ENCODE results near the gene CSF2RB.

Gene CSF2RB

GRCh38 chr22:36938028-36938425, 24.6 kb downstream of the CSF2RB start:
- no peak for DNase-seq

- no peak for DNase-seq
Observed at GRCh38 chr22:36938886-36939285, 25.5 kb downstream of the CSF2RB start.

GRCh38 chr22:36940676-36941075, 27.2 kb downstream of the CSF2RB start:
- no peak for DNase-seq

- DNase-seq: no peak
Observed at GRCh38 chr22:36942556-36942955, 29.1 kb downstream of the CSF2RB start.

- DNase-seq: no peak
Observed at GRCh38 chr22:36946421-36947158, 33.2 kb downstream of the CSF2RB start.

- DNase-seq: no peak
Observed at GRCh38 chr22:36948273-36949225, 35.1 kb downstream of the CSF2RB start.

GRCh38 chr22:36950797-36951590, 37.6 kb downstream of the CSF2RB start:
- DNase-seq: no peak

GRCh38 chr22:36951746-36952145, 38.3 kb downstream of the CSF2RB start:
- no peak for DNase-seq

- no peak for DNase-seq
Observed at GRCh38 chr22:36953239-36954080, 40.0 kb downstream of the CSF2RB start.

GRCh38 chr22:36954251-36955014, 41.0 kb downstream of the CSF2RB start:
- DNase-seq: no peak

GRCh38 chr22:36955691-36956090, 42.3 kb downstream of the CSF2RB start:
- DNase-seq: no peak

- DNase-seq: no peak
Observed at GRCh38 chr22:36958366-36958765, 44.9 kb downstream of the CSF2RB start.

GRCh38 chr22:36961626-36962025, 48.2 kb downstream of the CSF2RB start:
- DNase-seq: no peak

GRCh38 chr22:36963302-36963701, 49.9 kb downstream of the CSF2RB start:
- no peak for DNase-seq

- no peak for DNase-seq
Observed at GRCh38 chr22:36964106-36964505, 50.7 kb downstream of the CSF2RB start.

GRCh38 chr22:36965696-36966095, 52.3 kb downstream of the CSF2RB start:
- no peak for DNase-seq

GRCh38 chr22:36966851-36967540, 53.6 kb downstream of the CSF2RB start:
- DNase-seq: no peak

- no peak for DNase-seq
Observed at GRCh38 chr22:36968249-36968964, 55.0 kb downstream of the CSF2RB start.

- no peak for DNase-seq
Observed at GRCh38 chr22:36971341-36972125, 58.1 kb downstream of the CSF2RB start.
